HG02571 (cell line): Measurements from ENCODE around the gene INTS11.

Experiments used
- ATAC-seq: cut with Tn5 transposase; IDR thresholded peaks from one replicate; pipeline ENCODE4 v1.9.1; 2021; ENCODE audit warnings: mild to moderate bottlenecking, moderate library complexity; ENCODE audit not compliant: unreplicated experiment

The INTS11 gene

DNA sequence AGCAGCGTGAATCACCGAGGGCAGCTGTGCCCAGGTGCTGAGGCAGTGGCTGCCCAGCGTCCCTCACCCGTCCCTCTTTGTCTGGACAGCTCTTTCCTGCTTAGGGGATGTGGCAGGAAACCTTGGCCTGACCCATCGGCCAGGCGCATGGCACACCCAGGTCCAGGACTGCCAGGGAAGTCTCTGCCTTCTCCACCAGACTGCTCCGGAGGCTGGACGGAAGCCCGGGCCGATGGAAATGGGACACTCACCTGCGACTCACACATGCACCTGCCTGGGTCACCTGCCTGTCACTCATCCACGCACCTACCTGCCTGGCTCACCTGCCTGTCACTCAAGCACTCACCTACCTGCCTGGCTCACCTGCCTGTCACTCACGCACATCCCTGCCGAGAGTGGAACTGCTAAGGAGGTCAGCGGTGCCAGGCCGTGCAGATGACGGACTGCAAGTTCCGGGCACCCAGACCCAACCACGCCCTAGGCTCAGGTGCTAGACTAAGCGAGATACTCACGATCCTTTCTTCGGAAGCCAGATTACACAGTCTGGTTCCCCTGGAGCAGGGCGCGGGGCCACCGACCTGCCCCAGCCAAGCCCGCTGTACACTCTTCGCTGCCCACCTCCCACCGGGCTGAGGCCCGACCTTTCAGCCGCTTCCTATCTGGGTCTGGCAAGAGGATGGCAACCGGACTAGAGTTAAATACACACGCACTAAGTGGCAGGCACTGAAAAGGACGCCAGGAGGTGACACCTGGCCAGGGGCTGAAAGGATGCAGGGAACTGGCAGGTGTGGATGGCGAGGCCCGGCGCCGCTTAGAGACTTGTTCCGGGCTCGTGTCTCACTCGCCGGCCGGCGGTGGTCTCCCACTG, 51.9 kb downstream of the INTS11 start:
- no peak for ATAC-seq

DNA sequence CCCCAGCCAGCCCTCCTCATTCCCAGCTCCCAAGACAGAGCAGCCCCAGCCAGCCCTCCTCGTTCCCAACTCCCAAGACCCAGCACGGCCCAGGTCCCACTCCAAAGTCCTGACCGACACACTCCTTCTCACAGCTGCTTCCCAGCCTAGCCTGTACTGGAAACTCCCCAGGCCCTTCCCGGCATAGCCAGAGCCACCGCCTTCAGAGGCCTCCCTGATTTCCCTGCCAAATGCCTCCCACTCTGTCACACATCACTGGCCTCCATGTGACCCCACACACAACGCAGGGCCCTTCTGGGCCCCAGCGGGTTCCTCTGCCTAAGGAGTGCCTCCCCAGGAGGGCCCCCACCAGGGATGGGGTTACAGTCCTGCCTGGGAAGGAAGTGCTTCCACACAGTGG, 53.6 kb downstream of the INTS11 start:
- no peak for ATAC-seq

DNA sequence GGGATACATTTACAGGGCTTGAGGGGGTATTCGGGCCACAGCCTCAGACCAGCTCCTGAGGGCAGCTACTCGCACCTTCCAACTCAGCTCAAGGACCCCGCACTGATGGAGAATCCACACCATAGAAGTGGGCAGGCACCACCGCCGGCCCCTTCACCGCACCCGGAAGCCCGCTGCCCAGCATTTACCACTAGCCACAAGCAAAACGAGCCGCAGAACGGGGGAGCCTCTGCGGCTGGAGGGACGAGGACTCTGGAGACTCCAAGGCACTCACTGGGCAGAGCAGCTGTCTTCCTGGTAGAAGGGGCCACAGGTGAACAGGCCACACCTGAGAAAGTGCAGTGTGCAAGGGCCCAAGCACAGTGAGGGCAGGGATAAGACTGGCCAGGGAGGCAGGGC, 56.2 kb downstream of the INTS11 start:
- no peak for ATAC-seq

DNA sequence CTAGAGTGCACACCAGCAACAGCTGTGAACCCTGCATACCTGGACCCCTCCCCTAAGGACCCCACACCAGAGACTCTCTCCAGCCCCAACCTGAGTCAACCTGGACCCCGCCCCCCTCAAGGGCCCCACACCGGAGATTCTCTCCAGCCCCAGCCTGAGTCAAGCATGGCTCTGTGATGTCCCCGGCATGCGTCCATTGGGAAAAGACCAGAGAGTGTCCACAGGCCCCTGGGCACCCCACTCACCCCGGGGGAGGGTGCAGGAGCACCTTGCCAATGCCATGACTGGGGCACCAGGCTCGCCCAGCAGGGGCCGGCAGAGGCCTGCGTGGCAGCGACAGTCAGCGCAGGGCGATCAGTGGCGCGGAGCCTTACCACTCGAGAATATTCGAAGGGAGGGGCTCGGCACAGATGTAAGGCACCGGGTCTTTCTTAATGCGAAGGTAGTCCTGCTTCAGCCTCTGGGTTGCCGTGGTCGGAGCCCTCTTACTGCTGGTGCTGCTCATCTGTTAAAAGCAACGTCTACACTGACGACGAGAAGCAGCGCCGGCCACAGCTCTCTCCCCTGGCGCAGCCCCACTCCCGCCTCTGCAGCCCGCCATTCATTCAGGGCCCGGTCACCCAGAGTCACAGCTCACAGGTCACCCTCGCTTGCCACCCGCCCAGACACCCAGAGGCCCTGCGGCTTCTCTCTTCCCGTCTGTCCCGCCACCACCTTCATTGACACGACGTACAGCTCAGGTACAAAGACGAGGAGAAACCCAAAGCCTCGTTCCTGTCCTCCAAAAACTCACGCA, 56.8 kb downstream of the INTS11 start:
- no peak for ATAC-seq

DNA sequence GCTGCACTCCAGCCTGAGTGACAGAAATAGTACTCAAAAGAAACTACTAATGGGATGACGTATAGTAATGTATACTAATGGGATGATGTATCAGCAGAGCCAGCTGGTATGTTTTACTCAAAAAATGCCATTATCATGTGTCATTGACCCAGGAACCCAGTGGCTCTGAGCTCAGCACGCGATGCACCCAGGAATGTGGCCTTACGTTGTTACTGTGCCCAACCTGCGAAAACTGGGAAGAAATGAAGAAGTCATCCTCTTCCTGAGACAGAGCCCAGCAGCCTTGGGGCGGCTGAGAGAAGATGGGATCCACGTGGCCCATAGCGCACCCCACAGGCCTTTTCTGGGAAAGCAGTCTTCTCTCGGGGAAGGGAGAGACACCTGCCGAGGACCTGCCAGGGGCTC, 59.6 kb downstream of the INTS11 start:
- ATAC-seq, result no peak

DNA sequence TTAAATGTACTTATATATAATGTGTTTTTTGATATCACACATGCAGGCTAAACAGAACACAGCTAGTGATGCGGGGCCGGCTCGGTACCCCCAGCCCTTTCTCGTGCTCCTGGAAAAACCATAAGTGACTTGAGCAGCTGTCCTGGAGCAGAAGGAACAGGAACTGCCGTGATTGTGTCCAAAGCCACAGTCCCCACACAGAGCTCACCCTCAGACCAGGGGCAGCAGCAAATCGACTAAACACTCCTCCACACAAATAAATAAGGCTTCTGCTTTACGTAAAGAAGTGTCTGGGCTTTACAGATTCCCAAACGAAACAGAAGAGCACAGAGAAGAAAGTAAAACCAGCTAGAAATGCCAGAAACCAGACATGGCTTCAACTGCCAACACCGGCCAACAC, 60.4 kb downstream of the INTS11 start:
- no peak for ATAC-seq

DNA sequence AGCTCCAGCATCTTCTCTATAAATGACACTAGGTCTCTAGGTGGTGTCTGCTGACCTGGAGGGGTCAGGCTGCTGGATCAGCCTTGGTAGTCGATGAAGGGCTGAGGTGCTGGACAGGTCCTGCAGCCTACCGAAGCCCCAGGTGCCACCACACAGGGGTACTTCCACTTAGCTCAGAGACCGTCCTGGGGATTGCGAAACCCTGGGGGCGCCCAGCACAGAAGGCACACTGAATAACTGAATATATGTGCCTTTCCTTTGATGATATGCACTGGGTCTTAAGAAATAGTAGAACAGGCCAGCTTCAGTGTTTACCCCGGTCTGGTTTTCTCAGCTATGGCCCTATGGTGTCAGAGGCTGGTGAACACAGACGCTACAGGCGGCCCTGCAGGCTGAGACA, 61.7 kb downstream of the INTS11 start:
- ATAC-seq, result no peak

DNA sequence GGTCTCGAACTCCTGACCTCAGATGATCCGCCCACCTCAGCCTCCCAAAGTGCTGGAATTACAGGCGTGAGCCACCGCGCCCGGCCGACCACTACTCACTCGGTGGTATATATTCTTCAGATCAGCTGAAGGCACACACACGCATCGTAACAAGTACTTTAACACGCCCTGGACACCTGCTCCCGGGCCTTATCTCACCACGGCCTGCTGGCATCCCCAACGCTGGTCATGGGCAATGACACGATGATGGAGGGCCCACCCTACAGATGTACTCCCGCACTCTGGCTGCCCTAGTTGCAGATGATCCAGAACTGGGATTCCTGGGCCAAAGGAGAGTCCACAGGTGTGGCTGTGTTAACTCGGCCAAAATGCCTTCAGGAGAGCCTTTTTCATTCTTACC, 62.4 kb downstream of the INTS11 start:
- ATAC-seq, result no peak
